HG03045 (cell line): ENCODE results near the gene MARK1.

Experiments used
- ATAC-seq: cut with Tn5 transposase; IDR thresholded peaks from one replicate; pipeline ENCODE4 v1.9.1; 2021; ENCODE audit warnings: mild to moderate bottlenecking, moderate library complexity; ENCODE audit not compliant: unreplicated experiment

MARK1 gene

DNA sequence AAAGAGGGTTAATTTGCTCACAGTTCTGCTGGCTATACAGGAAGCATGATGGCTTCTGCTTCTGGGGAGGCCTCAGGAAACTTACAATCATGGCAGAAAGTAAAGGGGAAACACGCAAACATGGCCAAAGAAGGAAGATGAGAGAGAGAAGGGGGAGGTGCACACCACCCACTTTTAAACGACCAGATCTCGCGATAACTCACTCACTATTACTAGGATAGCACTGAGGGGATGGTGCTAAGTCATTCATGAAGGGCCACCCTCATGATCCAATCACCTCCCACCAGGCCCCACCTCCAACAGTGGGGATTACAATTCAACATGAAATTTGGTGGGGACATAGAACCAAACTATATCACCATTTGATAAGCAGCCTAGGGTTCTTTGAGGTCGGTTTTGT lies 159.9 kb downstream of the MARK1 start:
- ATAC-seq, result no peak

DNA sequence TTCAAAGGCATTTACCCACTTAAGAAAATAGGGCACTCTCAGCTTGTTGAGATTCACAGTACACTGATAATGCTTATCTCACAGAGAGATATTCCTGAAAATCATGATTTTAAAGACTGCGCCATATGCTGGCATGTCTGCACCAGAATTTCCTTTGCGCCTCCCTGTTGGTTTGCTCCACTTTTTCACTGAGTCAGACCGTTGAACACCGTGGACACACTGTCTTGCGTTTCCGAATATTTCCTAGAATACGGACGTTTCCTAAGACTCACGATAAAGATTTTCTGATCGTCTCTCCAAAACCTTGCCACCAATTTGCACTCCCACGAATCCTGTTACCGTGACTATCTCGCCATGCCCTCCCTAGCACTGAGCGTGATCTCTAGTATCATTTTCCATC lies 161.7 kb downstream of the MARK1 start:
- ATAC-seq, result no peak

GRCh38 chr1:220690140-220691052 lies 162.5 kb downstream of the MARK1 start, which contains the start of gene C1orf115:
Gene C1orf115 (plus strand): TSS chr1:220690363. CDS start chr1:220690403, 40 bp downstream.
- ATAC-seq, result peak; percentile 97

GRCh38 chr1:220691053-220691684 lies 163.2 kb downstream of the MARK1 start:
- no peak for ATAC-seq

DNA sequence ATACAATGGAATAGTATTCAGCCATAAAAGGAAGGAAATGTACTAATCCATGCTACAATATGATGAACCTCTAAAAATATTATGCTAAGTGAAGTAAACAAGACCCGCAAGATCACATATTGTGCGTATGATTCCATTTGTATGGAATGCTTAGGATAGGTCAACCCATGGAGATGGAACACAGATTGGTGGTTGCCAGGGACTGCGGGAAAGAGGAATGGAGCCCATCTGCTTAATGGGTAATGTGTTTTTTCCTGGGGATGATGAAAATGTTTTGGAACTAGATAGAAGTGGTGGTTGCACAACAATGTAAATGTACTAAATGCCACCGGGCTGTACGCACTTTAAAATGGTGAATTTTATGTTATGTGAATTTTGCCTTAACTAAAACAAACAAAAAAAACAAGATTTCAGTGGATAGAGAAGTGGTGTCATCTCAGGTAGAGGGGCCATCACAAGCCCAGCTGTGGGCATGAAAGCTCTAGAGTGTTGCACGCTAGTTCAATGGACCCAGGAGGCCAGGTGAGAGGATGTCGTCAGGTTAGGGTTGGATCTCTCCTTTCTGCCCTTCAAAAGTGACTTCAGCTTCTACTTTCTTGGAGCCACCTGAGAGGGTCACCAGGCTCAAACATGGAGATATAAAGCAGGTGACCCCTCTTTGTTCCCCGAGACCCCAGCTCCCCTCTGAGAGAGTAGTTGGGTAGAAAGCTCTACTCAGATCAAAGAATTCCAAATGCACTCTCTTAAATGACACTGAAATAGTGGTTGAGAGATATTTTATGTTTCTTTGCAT lies 164.7 kb downstream of the MARK1 start:
- ATAC-seq, result no peak

DNA sequence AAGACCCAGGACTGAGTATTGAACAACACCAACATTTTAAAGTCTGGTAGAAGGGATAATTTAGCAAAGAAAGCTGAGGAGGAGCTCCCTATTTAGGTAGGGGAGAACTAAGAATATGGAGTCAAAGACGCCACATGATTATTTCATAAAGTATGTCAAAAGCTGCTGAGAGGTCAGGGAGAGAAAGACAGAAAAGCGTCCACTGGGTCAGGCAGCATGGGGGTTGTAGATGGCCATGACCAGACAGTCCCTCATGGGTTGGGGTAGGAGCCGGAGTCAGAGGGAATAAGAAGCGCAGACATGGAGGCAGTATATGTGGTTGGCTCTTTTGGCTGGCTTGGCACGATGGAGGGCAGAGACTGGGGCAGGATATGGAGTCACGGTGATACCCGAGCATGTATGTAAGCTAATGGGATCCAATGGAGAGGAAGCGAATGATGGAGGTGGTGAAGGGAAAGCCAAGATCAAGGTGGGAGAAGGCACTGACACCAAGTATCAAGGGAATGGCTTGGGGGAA lies 167.0 kb downstream of the MARK1 start:
- no peak for ATAC-seq

- ATAC-seq, result no peak
Measured at GRCh38 chr1:220695426-220695825, 167.5 kb downstream of the MARK1 start.

- ATAC-seq, result no peak
Measured at GRCh38 chr1:220696226-220696862, 168.4 kb downstream of the MARK1 start.

- ATAC-seq, result no peak
Measured at GRCh38 chr1:220696863-220697231, 168.9 kb downstream of the MARK1 start.

DNA sequence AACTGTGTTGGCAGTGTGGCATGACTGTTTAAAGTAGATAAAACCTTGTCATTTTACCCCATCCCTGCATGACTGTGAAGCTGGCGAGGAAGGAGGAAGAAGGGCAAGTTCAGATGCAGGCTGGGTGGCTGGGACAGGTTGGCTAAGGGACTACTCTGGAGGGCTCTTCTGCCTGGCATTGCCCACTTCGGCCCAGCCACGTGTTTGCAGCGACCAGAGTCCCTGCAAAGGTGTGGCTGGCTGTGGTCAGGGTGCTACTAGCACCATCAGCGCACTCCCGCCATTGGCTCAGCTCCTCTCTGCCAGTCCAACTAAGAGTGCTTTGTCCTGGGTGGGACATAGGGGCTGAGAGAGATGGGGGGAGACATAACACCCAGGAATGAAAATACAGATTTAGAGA lies 169.4 kb downstream of the MARK1 start:
- ATAC-seq, result no peak

GRCh38 chr1:220698607-220699016 lies 170.7 kb downstream of the MARK1 start:
- no peak for ATAC-seq

GRCh38 chr1:220699044-220699443 lies 171.1 kb downstream of the MARK1 start:
- no peak for ATAC-seq

GRCh38 chr1:220700556-220701179 lies 172.7 kb downstream of the MARK1 start:
- no peak for ATAC-seq

GRCh38 chr1:220701974-220702373 lies 174.0 kb downstream of the MARK1 start:
- ATAC-seq, result no peak

- no peak for ATAC-seq
Measured at GRCh38 chr1:220702733-220703270, 174.9 kb downstream of the MARK1 start.

DNA sequence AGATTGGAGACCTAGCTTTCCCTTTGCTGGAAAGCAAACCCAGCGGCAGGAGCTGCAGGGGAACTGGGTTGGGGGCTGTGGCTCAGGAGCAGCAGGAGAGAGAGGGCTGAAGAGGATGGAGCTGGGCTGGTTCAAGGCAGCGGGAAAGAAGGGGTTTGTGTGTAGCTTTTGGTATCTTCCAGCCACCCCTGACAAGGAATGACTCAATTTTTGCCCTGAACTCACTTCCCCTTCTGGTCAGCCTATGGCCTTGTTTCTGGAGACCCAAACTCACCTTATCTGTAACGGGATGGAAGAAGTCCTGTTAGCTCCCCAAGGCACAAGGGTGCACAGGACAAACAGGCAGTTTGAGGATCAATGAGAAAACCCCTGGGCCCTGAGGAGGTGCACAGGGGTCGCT lies 175.4 kb downstream of the MARK1 start:
- no peak for ATAC-seq

GRCh38 chr1:220705782-220706181 lies 177.8 kb downstream of the MARK1 start:
- no peak for ATAC-seq

GRCh38 chr1:220706480-220706879 lies 178.5 kb downstream of the MARK1 start:
- no peak for ATAC-seq

- ATAC-seq, result no peak
Measured at GRCh38 chr1:220707160-220707559, 179.2 kb downstream of the MARK1 start.

DNA sequence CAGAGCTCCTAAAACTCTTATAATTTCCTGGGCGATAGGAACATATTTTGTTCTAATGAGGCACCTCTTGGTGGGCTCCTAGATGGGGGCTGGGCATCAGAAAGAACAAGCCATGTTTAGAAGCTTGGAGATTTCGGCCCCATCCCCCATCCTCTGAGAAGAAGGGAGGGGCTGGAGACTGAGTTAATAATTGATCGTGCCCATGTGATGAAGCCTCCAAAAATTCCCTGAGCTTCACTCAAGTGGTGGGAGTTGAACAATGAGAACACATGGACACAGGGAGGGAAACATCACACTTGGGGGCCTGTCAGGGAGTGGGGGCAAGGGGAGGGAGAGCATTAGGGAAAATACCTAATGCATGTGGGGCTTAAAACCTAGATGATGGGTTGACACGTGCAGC lies 180.3 kb downstream of the MARK1 start:
- no peak for ATAC-seq
